ENCODE results near the gene NDUFAF2.
"Not testable (repeated sequence)": the region's sequence is repeated elsewhere in the genome, so short reads cannot be mapped to it uniquely, and the experiment has no call there.

NDUFAF2 gene, protein sequence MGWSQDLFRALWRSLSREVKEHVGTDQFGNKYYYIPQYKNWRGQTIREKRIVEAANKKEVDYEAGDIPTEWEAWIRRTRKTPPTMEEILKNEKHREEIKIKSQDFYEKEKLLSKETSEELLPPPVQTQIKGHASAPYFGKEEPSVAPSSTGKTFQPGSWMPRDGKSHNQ

DNA sequence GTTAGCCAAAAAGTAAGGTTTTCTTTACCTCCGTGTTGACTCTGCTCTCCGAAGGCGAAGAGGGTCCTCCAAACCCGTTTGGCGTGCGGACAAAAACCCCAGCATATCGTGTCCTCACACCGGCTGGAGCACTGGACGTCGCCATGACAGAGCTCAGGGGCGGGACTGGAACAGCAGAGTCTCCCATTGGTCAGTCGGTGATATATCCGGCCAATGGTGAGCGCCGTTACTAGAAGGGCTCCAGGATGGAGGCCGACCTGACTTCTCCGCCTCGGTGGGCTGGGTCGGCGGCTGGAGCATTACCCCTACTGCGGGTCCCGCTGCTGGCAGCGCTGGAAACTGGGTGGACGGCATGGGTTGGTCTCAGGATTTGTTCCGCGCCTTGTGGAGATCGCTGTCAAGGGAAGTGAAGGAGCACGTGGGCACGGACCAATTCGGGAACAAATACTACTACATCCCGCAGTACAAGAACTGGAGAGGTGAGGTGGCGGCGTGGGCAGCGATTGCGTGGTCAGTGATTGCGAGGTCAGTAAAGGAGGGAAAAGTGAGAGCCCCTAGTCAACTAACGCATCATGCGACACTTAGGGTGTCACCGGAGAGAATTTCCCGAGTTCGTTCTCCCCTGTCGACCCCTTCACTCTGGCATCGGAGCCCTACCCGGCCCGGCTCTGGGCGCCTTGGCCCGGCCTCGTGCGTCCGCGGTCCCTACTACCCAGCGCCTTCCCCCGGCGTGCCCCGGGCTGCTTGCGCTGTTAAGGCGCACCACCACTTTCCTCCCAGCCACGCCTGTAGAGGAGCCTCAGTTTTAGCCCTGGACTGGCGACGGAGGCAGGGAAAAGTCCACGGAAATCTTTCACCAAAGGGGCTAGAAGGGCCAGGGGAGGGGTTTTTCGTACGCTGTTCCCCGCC is at the start of gene NDUFAF2, which contains the start of gene ERCC8:
TSS of gene NDUFAF2 (plus strand) at position 302 of the 909 bp plus-strand sequence. CDS start at position 353, 51 bp downstream.
TSS of gene ERCC8 (minus strand) at position 167 of the 909 bp plus-strand sequence. CDS start at position 105, 62 bp downstream.
- peak; percentile 86 for DNase-seq

DNA sequence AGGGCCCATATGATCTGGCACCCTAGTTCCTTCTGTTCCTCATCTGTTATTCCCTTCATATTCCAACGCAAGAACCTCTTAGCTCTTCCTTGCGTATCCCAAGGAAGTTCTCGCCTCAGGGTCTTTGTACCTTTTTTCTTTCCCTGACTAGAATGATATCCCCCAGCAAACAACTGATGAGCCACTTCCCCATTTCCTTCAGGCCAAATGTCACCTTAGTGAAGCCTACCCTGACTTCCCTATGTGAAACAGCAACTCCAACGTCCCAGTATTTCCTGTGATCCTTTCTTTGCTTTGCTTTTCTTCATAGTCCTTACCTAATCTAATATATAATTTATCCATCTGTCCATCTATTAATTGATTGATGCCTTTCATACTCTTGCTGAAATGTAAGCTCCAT is 48.0 kb upstream of the NDUFAF2 start:
- DNase-seq: no peak

DNA sequence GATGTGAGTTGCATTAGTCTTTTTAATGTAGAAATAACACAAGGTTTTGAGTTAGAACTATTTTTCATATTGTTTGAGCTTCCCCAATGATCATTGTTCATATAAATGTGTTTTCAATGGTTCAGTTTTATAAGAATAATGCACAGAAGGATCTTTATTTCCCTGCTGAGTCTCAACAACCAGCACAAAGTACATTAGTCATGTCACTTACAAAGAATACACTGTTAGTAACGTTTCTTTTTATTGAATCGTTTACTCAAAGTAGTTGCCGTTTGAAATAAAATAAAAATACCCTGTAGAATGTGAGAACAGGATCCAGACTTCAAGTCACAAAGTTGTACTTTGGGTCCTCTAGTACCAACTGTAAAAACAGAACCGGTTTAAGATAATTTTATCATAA is 41.6 kb upstream of the NDUFAF2 start:
- no peak for DNase-seq

DNA sequence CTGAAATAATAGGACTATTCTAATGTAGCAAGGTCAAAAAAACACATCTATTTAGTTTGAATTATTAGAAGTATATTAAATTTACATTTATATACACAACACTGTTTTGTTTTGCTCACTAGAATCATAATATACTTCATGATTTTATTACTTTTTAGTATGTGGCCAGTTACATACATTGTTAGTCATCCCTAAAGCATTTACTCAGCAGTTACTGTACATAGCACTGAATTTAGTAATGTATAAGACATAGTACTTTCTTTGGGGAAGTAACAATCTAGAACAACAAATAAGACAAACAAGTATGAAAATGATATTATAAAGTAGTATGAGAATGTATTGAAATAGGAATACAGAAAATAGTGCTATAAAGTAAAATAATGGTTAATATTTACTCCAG is 28.4 kb upstream of the NDUFAF2 start:
- DNase-seq: no peak

DNA sequence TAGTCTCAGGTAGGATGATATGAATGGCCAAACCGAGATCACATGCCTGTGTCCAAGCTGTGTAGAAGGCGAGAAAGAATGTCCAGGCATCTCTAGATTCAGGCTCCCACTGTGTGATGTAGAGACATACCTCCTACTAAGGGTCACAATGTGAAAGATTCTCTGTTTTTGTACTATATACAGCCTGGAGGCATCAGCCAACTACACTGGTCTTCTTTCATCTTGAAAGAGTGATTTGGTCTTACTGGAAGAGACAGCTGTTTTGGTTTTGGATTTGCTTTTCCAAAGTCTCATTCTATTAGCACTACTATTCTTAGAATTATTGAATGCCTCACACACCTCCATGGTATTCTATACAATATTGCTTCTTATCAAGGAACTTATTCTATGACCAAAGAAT is 26.5 kb upstream of the NDUFAF2 start:
- DNase-seq: no peak

DNA sequence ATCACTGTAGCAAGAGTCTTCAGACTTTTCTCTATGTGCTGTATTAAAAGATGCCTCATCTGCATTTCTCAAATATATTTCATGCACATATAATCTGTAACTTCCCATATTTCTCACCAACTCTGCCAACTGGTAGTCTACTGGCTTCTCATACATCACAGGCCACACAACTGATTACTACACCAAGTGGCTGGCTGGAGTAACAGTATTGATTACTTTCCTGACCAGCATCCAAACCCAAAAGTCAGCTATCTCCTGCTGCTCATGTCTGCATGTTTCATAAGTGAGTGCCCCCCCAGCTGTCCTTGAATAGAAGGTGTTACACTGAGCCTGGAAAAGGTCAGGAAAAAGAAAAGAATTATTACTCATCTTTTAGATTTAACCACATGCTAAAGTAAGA is 17.6 kb upstream of the NDUFAF2 start:
- no peak for DNase-seq

DNA sequence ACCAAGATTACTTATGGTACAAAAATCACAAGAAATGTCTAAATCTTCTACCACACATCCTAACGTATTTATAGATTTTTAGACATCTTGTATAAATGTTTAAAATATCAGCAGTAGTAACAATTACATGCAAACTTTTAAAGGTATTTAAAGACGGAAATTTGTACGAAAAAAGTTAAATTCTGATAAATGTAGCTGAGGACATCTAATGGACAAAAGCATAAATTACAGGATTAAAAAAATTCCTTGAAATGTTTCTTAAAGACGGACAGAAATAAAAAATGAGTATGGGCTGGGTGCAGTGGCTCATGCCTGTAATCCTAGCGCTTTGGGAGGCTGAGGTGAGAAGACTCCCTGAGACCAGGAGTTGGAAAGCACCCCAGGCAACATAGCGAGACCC is 16.0 kb upstream of the NDUFAF2 start:
- no peak for DNase-seq

DNA sequence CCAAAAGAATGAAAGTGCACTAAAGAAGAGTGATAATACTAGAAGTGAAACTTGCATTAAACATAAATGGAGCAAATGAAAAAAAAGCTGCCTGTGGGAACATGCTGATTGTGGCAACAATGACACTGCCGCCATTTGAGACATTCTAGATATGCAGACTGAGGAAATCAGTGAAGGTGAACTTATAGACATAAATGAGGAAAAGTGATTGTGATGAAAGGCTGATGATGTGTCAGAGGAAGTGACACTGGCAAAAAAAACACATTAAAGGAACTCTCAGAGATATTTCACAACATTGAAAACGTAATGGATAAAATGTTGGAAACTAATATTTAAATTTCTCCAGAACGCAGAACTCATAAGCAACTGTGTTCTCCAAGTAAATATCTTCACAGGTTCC is 1.4 kb upstream of the NDUFAF2 start:
- DNase-seq: no peak

DNA sequence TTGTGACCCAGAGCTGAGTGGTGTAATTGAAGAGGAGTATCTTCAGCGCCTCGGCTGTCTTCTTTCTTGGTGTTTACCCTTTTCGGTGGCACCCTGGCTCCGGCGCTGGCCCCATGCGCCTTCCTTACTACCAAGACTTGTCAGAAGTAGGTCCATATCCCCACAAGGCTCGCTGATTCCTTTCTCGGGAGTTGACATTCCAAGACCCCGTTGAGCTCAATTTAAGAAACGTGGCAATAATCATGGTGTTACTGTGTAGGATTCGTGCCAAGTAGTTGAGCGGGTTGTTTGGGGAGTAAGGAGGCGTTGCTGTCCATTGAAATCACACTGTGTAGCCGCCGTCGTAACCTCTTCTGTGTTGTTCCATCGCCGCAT is 795 bp downstream of the NDUFAF2 start:
- DNase-seq: no peak

DNA sequence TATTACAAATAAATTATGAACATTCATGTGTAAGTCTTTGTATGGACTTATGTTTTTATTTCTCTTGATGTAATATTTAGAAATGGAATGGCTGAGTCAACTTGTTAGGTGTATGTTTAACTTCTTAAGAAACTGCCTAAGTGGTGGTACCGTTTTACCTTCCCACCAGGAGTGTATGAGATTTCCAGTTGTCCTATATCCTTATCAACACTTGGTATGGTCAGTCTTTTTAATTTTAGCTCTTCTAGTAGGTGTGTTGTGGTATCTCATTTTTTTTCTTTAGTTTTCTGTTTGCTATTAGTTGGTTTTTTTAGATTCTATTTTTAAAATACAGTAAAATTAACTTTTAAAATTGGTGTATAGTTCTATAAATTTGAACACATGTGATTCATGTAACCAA is 3.7 kb downstream of the NDUFAF2 start:
- no peak for DNase-seq

DNA sequence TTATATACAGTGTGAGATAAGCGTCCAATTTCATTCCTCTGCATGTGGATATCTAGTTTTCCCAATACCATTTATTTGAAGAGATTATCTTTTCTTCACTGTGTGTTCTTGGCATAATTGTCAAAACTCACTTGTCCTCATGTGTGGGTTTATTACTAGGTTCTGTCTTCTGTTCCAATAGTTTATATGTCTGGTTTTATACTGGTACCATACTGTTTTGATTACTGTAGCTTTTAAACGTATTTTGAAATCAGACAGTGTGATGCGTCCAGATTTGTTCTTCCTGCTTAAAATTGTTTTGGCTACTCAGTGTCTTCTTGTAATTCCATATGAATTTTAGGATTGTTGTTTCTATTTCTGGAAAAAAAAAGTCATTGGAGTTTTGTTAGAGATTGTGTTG is 10.2 kb downstream of the NDUFAF2 start:
- no peak for DNase-seq

DNA sequence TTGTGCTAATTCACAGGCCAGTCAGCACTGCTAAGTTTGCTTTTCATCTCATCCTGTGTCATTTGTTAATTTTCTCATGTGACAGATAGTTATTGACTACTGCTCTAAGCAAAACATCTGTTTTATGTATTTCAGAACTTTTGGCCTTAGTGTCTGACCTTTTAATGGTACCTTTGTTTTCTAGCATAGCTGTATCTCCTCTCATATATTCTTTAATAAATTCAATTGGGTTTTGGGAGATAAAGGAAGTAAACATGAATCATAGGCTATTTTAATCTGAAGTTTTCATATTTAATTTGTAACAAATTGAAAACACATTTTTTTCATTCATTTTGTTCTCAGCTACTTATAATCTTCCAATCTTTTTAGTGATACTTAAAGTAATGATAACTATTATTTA is 13.1 kb downstream of the NDUFAF2 start:
- no peak for DNase-seq

DNA sequence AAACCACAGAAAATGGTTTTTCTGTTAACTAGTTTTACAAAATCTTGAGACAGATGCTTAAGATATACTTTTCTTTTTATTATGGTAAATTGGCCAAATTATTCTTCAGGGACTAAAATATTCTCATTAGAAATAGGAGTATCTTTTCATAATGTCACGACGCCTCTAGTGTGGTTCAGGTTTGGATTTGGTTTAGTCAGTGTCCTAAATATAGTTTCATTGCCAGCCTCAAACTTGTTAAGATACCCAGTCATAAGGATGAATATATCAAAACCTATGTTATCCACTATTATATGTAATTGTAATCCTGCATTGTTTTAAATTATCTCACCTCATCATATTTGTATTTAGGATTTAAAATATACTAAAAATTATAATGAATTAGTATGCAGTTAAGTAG is 13.7 kb downstream of the NDUFAF2 start:
- no peak for DNase-seq

DNA sequence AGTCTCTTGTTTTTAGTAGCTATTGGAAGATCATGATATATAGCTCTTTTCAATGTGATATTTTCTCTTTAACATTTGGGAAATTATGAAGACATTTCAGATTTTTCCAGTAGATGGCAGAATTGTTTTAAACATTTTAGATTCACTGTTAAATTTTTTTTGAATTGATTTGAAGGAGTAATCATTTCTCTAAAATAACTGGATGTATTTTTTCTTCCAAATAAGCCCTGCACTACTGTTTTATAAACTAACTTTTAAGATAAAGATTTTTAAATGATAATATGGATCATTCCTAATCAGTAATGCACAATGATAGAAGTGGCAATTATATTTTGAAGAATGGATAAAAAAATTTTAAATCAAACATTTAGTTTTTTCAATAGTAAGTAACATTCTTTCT is 14.2 kb downstream of the NDUFAF2 start:
- DNase-seq: no peak

DNA sequence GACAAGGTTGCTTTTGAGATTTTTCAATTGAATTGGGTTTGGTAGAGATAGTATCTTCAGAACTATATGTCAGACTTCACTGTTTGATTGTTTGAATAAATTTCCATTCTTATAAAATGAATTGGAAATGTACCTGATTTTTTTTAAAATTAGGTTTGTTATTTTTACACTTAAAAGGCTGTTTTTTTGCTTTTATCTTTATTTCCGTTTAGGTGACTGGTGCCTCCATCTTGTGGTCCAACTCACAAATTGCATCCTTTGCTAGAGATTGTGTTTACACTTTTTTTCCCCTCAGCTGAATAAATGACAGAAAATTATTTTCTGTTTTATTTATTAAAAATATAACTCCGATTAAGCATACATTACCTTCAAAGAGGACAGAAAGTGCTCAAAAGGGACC is 15.6 kb downstream of the NDUFAF2 start:
- DNase-seq: no peak

DNA sequence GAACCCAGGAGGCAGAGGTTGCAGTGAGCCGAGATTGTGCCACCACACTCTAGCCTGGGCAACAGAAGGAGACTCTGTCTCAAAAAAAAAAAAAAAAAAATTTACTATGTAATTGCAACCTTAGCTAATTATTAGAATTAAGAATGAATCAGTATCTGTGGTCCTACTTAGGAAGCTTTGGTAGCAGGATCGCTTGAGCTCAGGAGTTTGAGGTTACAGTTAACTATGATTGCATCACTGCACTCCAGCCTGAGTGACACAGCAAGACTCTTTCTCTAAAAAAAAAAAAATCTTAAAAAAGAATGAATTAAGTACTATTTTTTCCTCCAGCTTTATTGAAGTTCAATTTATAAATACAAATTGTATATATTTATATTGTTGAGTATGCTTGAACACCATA is 16.7 kb downstream of the NDUFAF2 start:
- no peak for DNase-seq

DNA sequence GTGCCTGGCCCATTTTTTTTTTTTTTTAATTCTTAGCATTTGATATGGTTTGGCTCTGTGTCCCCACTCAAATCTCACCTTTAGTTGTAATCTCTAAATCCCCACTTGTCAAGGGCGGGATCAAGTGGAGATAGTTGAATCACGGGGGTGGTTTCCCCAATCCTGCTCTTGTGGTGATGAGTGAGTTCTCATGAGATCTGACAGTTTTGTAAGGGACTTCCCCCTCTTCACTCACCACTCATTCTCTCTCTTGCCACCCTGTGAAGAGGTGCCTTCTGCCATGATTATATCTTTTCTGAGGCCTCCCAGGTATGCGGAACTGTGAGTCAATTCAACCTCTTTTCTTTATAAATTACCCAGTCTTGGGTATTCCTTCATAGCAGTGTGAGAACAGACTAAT is 27.2 kb downstream of the NDUFAF2 start:
- no peak for DNase-seq

DNA sequence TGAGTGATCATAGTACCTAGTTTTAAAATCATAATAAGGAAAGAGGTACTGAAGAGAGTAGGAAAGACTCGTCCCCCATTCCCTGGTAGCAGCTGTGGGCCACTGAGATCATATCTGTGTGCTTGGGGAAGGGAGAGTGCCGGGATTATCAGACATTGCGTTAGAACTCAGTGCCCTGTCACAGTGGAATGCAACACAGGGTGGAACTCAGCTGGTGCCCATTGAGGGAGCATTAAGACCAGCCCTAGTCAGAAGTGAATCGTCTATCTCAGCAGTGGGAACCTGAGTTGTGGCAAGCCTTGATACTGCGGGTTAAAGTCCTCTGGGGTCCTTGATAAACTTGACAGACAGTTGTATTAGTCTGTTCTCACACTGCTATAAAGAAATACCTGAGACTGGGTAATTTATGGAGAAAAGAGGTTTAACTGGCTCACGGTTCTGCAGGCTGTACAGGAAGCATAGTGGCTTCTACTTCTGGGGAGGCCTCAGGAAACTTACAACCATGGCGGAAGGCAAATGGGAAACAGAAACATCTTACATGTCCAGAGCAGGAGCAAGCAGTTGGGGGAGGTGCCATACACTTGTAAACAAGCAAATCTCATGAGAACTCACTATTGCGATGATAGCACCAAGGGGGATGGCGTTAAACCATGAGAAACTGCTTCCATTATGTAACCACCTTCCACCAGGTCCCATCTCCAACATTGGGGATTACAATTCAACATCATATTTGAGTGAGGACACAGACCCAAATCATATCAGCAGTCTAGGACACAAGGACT is 33.1 kb downstream of the NDUFAF2 start:
- no peak for DNase-seq

DNA sequence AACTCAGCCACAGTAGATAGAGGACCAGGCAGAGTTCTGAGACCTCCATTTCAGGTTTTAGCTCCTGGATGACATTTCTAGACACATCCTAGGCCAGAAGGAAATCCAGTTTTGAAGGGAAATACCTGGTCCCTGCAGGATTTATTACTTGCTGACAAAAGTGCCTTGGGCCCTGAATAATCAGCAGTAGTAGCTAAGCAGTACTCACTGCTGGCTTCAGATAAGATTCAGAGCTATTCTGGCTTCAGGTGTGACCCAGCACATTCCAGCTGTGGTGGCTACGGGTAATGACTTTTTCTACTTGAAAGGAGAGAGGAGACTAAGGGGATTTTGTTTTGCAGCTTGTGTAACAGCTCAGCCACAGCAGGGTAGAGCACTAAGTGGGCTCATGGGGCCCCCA is 34.0 kb downstream of the NDUFAF2 start:
- no peak for DNase-seq

DNA sequence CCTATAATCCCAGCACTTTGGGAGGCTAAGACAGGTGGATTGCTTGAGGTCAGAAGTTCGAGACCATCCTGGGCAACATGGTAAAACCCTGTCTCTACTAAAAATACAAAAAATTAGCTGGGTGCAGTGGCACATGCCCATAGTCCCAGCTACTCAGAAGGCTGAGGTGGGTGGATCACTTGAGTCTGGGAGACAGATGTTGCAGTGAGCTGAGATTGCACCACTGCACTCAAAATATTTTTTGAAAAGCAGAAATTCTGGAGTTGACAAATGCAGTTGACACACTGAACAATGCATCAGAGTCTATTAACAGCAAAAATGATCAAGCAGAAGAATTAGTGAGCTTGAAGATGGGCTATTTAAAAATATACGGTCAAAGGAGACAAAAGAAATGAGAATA is 35.5 kb downstream of the NDUFAF2 start:
- DNase-seq: no peak

DNA sequence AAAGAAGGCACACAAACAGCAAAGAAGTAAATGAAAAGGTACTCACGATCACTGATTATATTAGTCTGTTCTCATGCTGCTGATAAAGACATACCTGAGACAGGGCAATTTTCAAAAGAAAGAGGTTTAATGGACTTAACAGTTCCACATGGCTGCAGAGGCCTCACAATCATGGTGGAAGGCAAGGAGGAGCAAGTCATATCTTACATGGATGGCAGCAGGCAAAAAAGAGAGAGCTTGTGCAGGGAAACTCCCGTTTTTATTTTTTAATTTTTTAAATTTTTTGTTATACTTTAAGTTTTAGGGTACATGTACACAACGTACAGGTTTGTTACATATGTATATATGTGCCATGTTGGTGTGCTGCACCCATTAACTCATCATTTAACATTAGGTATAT is 37.1 kb downstream of the NDUFAF2 start:
- DNase-seq: not testable (repeated sequence)

DNA sequence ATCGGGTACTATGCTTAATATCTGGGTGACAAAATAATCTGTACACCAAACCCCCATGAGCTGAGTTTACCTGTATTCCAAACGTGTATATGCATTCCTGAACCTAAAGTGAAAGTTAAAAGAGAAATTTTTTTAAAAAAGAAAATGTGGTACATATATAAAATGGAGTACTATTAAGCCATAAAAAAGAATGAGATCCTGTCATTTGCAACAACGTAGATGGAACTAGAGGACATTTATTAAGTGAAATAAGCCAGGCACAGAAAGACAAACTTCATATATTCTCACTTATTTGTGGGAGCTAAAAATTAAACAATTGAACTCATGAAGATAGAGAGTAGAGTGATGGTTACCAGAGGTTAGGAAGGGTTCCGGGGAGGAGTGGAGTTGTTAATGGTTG is 44.8 kb downstream of the NDUFAF2 start:
- no peak for DNase-seq

DNA sequence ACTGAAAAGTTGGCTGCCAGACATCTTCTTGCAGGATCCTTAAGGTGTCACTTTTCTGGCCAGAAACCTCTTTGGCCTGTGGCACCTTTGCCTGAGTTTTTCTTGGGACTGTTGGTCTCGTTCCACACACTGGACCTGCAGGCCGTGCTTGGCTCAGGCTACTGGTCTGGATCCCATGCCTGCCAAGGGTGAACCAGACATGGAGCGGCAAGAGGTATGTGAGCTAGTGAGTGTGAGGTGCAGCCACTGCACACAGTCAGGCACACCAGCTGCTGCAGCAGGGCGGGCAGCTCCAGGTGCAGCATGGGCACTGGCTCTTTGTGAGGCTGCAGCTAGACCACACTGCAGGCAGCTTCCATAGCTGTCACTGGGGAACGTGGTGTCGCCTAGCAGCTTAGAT is 47.9 kb downstream of the NDUFAF2 start:
- DNase-seq: no peak

DNA sequence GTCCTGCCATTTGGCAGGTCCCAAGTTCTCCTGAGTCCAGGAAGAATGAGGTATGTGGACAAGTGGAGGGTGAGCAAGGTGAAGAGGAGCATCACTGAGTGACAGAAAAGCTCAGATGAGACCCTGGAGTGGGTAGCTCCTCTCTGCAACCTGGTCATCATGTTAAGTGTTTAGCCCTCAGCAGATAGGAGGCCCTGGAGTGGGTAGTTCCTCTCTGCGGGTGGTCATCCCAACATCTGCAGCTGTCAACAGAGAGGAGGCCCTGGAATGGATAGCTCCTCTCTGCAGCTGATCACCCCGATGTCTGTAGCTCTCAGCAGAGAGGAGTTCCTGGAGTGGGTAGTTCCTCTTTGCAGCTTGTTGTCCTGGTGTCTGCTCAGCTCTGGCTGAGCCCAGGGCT is 48.4 kb downstream of the NDUFAF2 start:
- DNase-seq: no peak
